Liver (tissue), 9 donors: ENCODE measurements around the gene TCERG1. TPM values are rescaled to one million over a fixed set of nuclear protein-coding genes. Genes with fewer than 3 reads are reported as not detected.

Experiments used
- DNase-seq: peaks from one replicate; pipeline ENCODE4 v3.0.0-alpha.2; 2017; ENCODE audit warnings: low spot score
- H3K27ac ChIP-seq, 2 donors: one replicate each; pipeline ENCODE4 v1.7.0; 2013; ENCODE audit warnings: inconsistent platforms in 2 of 2, low read length in 2 of 2, control low read depth in 1 of 2, low read depth in 1 of 2, mild to moderate bottlenecking in 1 of 2
- H3K27me3 ChIP-seq, 4 donors: one replicate each; pipeline versions ENCODE4 v1.6.1 to v1.7.0; 2013; ENCODE audit warnings: low read length in 3 of 4, inconsistent platforms in 1 of 4, mild to moderate bottlenecking in 1 of 4, moderate library complexity in 1 of 4; ENCODE audit not compliant: control insufficient read depth in 4 of 4, insufficient read depth in 4 of 4
- H3K36me3 ChIP-seq, 4 donors: one replicate each; pipeline versions ENCODE4 v1.6.1 to v1.7.0; 2013; ENCODE audit warnings: low read length in 3 of 4, mild to moderate bottlenecking in 3 of 4, low read depth in 1 of 4, moderate library complexity in 1 of 4; ENCODE audit not compliant: control insufficient read depth in 4 of 4, insufficient read depth in 3 of 4
- H3K4me1 ChIP-seq, 4 donors: one replicate each; pipeline versions ENCODE4 v1.6.1 to v1.7.0; 2013; ENCODE audit warnings: low read length in 3 of 4, mild to moderate bottlenecking in 3 of 4, moderate library complexity in 1 of 4; ENCODE audit not compliant: control insufficient read depth in 4 of 4, insufficient read depth in 4 of 4
- H3K4me3 ChIP-seq, 3 donors: one replicate each; pipeline versions ENCODE4 v1.6.1 to v1.7.0; 2013; ENCODE audit warnings: low read length in 3 of 3, control low read depth in 1 of 3, low read depth in 1 of 3, mild to moderate bottlenecking in 1 of 3
- H3K9ac ChIP-seq, 2 donors: one replicate each; pipeline ENCODE4 v1.7.0; 2013; ENCODE audit warnings: low read length in 2 of 2, mild to moderate bottlenecking in 2 of 2, moderate library complexity in 2 of 2, control low read depth in 1 of 2, low read depth in 1 of 2
- H3K9me3 ChIP-seq, 4 donors: one replicate each; pipeline versions ENCODE4 v1.6.1 to v1.7.0; 2013; ENCODE audit warnings: low read length in 3 of 4; ENCODE audit not compliant: control insufficient read depth in 4 of 4
- ATF3 ChIP-seq: IDR thresholded peaks from 2 replicates; pipeline ENCODE4 v1.6.1; 2016; ENCODE audit warnings: antibody characterized with exemption
- CTCF ChIP-seq: fragments of 150-350 bp; IDR thresholded peaks from 2 replicates; pipeline ENCODE4 v1.5.1; 2017; ENCODE audit warnings: improper control_type of control experiment, low read depth, low read length; ENCODE audit not compliant: missing input control
- EGR1 ChIP-seq, 2 donors: IDR thresholded peaks; 2 replicates each; pipeline ENCODE4 v1.6.1; 2016 to 2018; ENCODE audit warnings: antibody characterized with exemption in 2 of 2, low read depth in 2 of 2
- FOXA1 ChIP-seq: IDR thresholded peaks from 2 replicates; pipeline ENCODE4 v1.6.1; 2016; ENCODE audit warnings: antibody characterized with exemption
- FOXA2 ChIP-seq: IDR thresholded peaks from 2 replicates; pipeline ENCODE4 v1.6.1; 2016; ENCODE audit warnings: antibody characterized with exemption
- GABPA ChIP-seq, 2 donors: IDR thresholded peaks in 1 of 2; conservative IDR thresholded peaks in 1 of 2; 2 replicates each; pipeline ENCODE4 v1.6.1; 2016; ENCODE audit warnings: antibody characterized with exemption in 2 of 2, mild to moderate bottlenecking in 1 of 2, moderate library complexity in 1 of 2
- HNF4A ChIP-seq, 2 donors: conservative IDR thresholded peaks; 2 replicates each; pipeline ENCODE4 v1.6.1; 2016; ENCODE audit warnings: antibody characterized with exemption in 2 of 2, mild to moderate bottlenecking in 2 of 2
- HNF4G ChIP-seq: IDR thresholded peaks from 2 replicates; pipeline ENCODE4 v1.6.1; 2016; ENCODE audit warnings: antibody characterized with exemption
- JUND ChIP-seq, 2 donors: IDR thresholded peaks; 2 replicates each; pipeline ENCODE4 v1.6.1; 2016; ENCODE audit warnings: antibody characterized with exemption in 2 of 2
- MAX ChIP-seq: IDR thresholded peaks from 2 replicates; pipeline ENCODE4 v1.6.1; 2016; ENCODE audit warnings: antibody characterized with exemption
- NR2F2 ChIP-seq: IDR thresholded peaks from 2 replicates; pipeline ENCODE4 v1.6.1; 2016; ENCODE audit warnings: antibody characterized with exemption
- RAD21 ChIP-seq, 2 donors: IDR thresholded peaks; 2 replicates each; pipeline ENCODE4 v1.6.1; 2016; ENCODE audit warnings: antibody characterized with exemption in 2 of 2, mild to moderate bottlenecking in 2 of 2
- REST ChIP-seq: IDR thresholded peaks from 2 replicates; pipeline ENCODE4 v1.6.1; 2016; ENCODE audit warnings: antibody characterized with exemption, mild to moderate bottlenecking
- RXRA ChIP-seq, 2 donors: IDR thresholded peaks; 2 replicates each; pipeline ENCODE4 v1.6.1; 2017 to 2018; ENCODE audit warnings: antibody characterized with exemption in 2 of 2, mild to moderate bottlenecking in 1 of 2
- SP1 ChIP-seq: IDR thresholded peaks from 2 replicates; pipeline ENCODE4 v1.6.1; 2018; ENCODE audit warnings: antibody characterized with exemption, mild to moderate bottlenecking
- TAF1 ChIP-seq: conservative IDR thresholded peaks from 2 replicates; pipeline ENCODE4 v1.6.1; 2016; ENCODE audit warnings: antibody characterized with exemption, mild to moderate bottlenecking
- YY1 ChIP-seq: IDR thresholded peaks from 2 replicates; pipeline ENCODE4 v1.6.1; 2016; ENCODE audit warnings: antibody characterized with exemption, mild to moderate bottlenecking
- ZBTB33 ChIP-seq: IDR thresholded peaks from 2 replicates; pipeline ENCODE4 v1.6.1; 2016; ENCODE audit warnings: antibody characterized with exemption
- WGBS: extraction: QIAGEN DNeasy Blood & Tissue Kit; methylation state at CpG from one replicate; pipeline ENCODE4 v1.1.7; 2013; 5-methylcytosine and 5-hydroxymethylcytosine counted together
- polyA plus RNA-seq, 2 donors: library from polyadenylated mRNA; stranded (reverse) in 1 of 2; unstranded in 1 of 2; fragments of 200-250 nt in 1 of 2; fragments of >200 nt in 1 of 2; fragmentation: Nextera tagmentation in 1 of 2; extraction: Ambion mirVana in 1 of 2; gene quantifications; one replicate each; pipeline versions ENCODE4 v1.2.1 to v1.2.3, GENCODE V29; 2013 to 2015
- total RNA-seq, 2 donors: library from RNA; depleted of rRNA; stranded (reverse); fragments of >200 nt; gene quantifications; one replicate each; pipeline ENCODE4 v1.2.3, GENCODE V29; 2014
- donor health status: healthy.
- donor health status: healthy.
- donor health status: healthy.
- donor health status: healthy.
- donor health status: healthy.

Gene TCERG1
- total and polyA plus RNA-seq, 4 donors, result 7.8 to 26.6 (median 16.0) TPM

GRCh38 chr5:146474065-146474464 is 26.9 kb downstream of the TCERG1 start:
- H3K9me3 ChIP-seq, result no peaks in the 10 kb centered on the region
- no peaks in the 10 kb centered on the region for H3K27me3 ChIP-seq
- H3K36me3 ChIP-seq, result peaks cover 4 to 41% (median 35%) of the 10 kb centered on the region in 4 donors
- H3K4me3 ChIP-seq, result no peak overlapping the region
- no peak for DNase-seq
- H3K9ac ChIP-seq, result no peak overlapping the region
- 92% methylated on average over 1 of the region's 1 CpG for WGBS
- H3K4me1 ChIP-seq, result peaks cover 0 to 2% (median 1%) of the 10 kb centered on the region in 4 donors
- TF ChIP-seq JUND (IDR thresholded peaks at IDR 0.05), result no peak
- TF ChIP-seq SP1, result no peak
- no peak for TF ChIP-seq RAD21 (IDR thresholded peaks at IDR 0.05)
- TF ChIP-seq YY1, result no peak
- TF ChIP-seq CTCF, result no peak
- no peak for TF ChIP-seq FOXA2
- TF ChIP-seq ZBTB33, result no peak
- TF ChIP-seq EGR1 (IDR thresholded peaks at IDR 0.05; ENCODE audit: low read depth in 2 of 2), result no peak
- TF ChIP-seq RXRA (IDR thresholded peaks at IDR 0.05), result no peak
- no peak for TF ChIP-seq NR2F2
- TF ChIP-seq HNF4A (conservative IDR thresholded peaks at IDR 0.05), result no peak
- TF ChIP-seq ATF3, result no peak
- TF ChIP-seq REST, result no peak
- no peak for TF ChIP-seq HNF4G
- no peak for TF ChIP-seq MAX
- no peak for TF ChIP-seq FOXA1
- TF ChIP-seq TAF1, result no peak
- no peak for TF ChIP-seq GABPA (IDR thresholded peaks at IDR 0.05 in 1 of 2, conservative IDR thresholded peaks at IDR 0.05 in 1 of 2)
- no peak overlapping the region for H3K27ac ChIP-seq
